ENCODE data around the gene TOR2A. TPM values are rescaled to one million over a fixed set of nuclear protein-coding genes. Genes with fewer than 3 reads are reported as not detected.

Gene TOR2A
- total and polyA plus RNA-seq, 2 of the 8 experiments (the other 6 are each of a cell fraction or from before 2014, with no cell fraction given) = 18.7 to 24.9 TPM

- TF ChIP-seq CHD7 (IDR thresholded peaks at IDR 0.05; ENCODE audit: insufficient replicate concordance, low read length) (no peak), BACH1 (IDR thresholded peaks at IDR 0.05; ENCODE audit: low read length) (no peak), TCF12 (IDR thresholded peaks at IDR 0.05; ENCODE audit: low read depth, low read length) (no peak), TEAD4 (IDR thresholded peaks at IDR 0.05; ENCODE audit: low read depth, low read length) (no peak), ASH2L (IDR thresholded peaks at IDR 0.05; ENCODE audit: low read length) (no peak), HDAC6 (IDR thresholded peaks at IDR 0.05; ENCODE audit: low read depth, low read length) (no peak), CREB1 (IDR thresholded peaks at IDR 0.05) (no peak), SP4 (IDR thresholded peaks at IDR 0.05; ENCODE audit: low read length) (no peak), KDM4A (IDR thresholded peaks at IDR 0.05; ENCODE audit: low read depth, low read length, severe bottlenecking) (no peak), JUN (IDR thresholded peaks at IDR 0.05; ENCODE audit: low read depth, low read length) (no peak), CEBPB (IDR thresholded peaks at IDR 0.05; ENCODE audit: low read depth, low read length) (no peak), SIRT6 (IDR thresholded peaks at IDR 0.05; ENCODE audit: low read length) (no peak)
Measured at GRCh38 chr9:127723444-127723843, 11.7 kb downstream of the TOR2A start (continued).
